Stimulated activated CD4-positive, alpha-beta T cell treated with anti-CD3 and anti-CD28 coated beads, Interleukin-15, amount 100 ng/mL, for 1 hour (primary cell): ENCODE data around the gene FAM210B.
"Not testable (repeated sequence)": the region's sequence is repeated elsewhere in the genome, so short reads cannot be mapped to it uniquely, and the experiment has no call there.

Experiments used
- DNase-seq, 2 donors: peaks; one replicate each; pipeline ENCODE4 v3.0.0-alpha.2; 2020; ENCODE audit warnings: low read depth in 1 of 2, low spot score in 1 of 2

Gene FAM210B

GRCh38 chr20:56391596-56392131, 32.9 kb downstream of the FAM210B start:
- DNase-seq, result no peak

- DNase-seq, result peak; percentile 97 to 99
Observed at GRCh38 chr20:56392132-56392880, 33.5 kb downstream of the FAM210B start, which contains the start of the genes AURKA and CSTF1. AURKA (minus strand) TSS chr20:56392215; CDS start chr20:56388197, 4,018 bp downstream. CSTF1 (plus strand) TSS chr20:56392645; CDS start chr20:56395553, 2,908 bp downstream.

GRCh38 chr20:56392881-56393482, 34.2 kb downstream of the FAM210B start:
- no peak for DNase-seq

DNA sequence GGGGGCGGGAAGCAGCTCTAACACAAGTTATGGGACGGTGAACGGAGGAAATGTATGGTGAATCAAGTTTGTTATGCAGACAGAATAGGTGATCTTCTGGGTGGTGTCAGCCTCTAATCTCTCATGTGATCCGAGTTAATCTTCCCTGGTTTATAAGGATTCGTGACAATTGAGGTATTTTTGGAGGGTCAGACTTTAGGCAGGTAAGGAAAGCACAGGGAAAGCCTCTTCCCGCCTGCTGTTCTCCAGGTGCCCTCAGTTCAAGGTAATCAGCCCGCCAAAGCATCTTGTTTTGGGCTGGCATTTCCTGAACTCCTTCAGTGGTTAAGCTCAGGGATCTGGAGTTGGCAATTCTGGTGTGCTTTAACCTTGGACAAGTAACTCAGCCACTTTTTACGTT, 34.9 kb downstream of the FAM210B start:
- no peak for DNase-seq

DNA sequence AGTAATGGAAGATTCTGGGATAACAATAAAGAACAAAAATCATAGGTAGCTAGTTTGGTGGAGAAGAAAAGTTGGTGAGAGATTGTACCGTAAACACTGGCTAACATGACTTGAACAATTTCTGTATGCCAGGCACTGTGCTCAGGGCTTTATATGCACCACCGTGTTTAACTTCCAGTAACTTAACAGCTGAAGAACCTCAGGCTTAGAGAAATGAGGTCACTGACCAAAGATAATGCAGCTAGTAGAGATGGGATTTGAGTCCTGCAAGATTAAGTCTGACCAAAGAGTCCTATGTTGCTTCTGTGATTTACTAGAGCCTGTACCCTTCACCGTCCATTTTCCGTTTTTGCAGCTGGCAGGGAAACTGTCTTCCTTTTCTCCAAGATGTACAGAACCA, 36.4 kb downstream of the FAM210B start:
- DNase-seq, result no peak

DNA sequence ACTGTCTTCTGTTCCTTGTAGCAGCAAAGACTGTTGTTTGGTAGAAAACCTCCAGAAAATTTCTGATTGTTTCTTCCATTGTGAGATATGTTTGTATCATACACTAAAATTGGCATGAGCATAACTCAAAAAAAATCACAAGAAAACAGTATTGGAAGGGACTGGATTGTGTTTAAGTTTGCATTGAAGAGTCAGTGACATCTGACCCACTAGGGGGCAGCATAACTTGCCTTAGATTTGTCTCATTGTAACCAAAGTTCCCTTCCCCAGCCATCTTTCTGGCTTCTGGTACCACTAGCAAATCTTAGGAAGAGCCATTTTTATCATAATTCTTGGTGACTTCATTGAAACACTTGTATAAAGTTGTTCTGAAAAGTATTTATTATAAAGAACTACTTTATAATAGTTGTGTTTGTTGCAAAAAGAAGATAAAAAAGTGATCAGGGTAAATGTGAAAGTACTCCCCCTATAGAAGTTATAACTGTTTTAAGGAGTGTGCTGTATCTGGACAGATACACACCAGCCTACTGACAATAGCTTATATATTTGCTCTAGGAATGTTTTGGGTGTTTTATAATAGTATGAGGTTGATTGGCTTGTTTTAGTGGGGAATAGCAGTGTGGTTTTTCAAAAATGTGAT, 41.3 kb downstream of the FAM210B start:
- peak in 1 of 2 donors; percentile 32 for DNase-seq

DNA sequence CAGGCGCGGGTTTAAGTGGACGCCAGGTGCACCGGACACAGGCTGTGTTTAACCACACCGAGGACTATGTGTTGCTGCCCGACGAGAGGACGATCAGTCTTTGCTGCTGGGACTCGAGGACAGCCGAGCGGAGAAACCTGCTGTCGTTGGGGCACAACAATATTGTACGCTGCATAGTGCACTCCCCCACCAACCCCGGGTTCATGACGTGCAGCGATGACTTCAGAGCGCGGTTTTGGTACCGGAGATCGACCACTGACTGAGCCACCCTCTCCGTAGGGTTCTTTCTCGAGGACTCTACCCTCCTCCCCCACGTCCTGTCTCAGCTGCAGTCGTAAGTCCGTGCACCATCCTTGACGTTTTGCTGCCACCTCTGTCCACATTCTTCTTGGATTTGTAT, 44.7 kb downstream of the FAM210B start:
- no peak for DNase-seq

DNA sequence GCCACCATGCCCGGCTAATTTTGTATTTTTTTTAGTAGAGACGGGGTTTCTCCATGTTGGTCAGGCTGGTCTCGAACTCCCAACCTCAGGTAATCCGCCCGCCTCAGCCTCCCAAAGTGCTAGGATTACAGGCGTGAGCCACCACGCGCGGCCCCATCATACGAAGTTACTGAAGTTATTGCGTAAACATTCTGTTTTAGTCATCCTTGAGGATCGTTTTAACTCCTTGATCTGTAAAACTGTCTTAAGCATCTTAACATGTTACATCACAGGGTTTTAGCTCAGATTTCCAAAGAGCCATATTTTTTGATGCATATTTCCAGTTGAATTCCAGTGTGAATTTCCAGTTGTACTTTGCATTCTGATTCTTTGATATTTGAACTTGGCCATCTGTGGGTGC, 46.6 kb downstream of the FAM210B start:
- not testable (repeated sequence) for DNase-seq

GRCh38 chr20:56406910-56407309, 48.1 kb downstream of the FAM210B start:
- no peak for DNase-seq

GRCh38 chr20:56409521-56409920, 50.7 kb downstream of the FAM210B start:
- DNase-seq, result no peak

- no peak for DNase-seq
Observed at GRCh38 chr20:56409956-56410355, 51.2 kb downstream of the FAM210B start.

DNA sequence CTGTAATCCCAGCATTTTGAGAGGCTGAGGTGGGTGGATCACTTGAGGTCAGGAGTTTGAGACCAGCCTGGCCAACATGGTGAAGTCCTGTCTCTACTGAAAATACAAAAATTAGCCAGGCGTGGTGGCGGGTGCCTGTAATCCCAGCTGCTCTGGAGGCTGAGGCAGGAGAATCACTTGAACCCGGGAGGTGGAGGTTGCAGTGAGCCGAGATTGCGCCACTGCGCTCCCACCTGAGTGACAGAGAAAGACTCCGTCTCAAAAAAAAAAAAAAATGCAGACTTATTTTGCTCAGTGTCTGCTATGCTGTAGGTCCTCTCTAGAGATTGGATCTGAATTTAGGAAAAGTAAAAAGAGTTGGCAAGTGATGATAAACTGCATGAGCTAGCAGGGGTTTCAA, 52.5 kb downstream of the FAM210B start:
- DNase-seq, result not testable (repeated sequence)

- no peak for DNase-seq
Observed at GRCh38 chr20:56411759-56412472, 53.1 kb downstream of the FAM210B start, which contains the start of gene CASS4. CASS4 (plus strand) TSS chr20:56412260; CDS start chr20:56412459, 199 bp downstream.

- DNase-seq, result no peak
Observed at GRCh38 chr20:56412473-56412790, 53.7 kb downstream of the FAM210B start.

GRCh38 chr20:56412949-56413348, 54.2 kb downstream of the FAM210B start:
- DNase-seq, result no peak

DNA sequence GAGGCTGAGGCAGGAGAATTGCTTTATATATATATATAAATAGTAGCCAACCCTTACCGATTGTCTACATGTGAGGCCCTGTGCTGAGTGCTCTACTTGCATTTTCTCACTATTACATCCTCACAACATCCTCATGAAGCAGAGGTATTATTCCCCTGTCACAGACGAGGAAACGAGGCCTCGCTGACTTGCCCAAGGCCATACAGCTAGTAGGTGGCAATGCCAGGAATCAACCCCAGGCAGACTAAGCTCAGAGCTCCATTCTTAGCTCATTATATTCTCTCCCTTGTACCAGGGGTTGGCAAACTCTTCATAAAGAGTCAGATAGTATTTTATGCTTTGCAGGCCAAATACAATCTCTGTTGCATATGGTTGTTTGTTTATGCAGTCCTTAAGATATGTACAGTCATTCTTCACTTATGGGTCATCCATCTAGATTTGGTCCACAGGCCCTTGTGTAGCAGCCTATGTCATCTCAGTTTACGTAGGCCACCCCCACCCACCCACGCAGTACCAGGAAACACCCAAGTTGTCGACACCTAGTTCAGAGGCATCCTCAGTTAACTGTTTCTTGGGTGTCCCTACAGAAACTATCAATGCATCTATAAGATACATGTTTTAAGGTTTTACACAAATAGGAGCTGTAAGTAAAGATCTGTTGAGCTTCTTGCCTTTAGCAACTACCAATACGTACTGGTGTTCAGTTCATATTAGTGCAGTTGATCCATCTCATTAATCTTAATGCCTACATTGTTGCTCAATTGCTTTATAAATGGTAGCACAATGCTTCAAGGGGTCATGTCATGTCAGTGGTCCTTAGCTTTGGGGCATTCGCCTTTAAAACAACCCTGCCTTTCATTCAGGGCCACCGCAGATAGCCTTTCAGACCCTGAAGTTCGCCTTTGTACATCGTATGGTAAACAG, 56.3 kb downstream of the FAM210B start:
- DNase-seq, result peak in 1 of 2 donors; percentile 24

GRCh38 chr20:56417402-56417801, 58.6 kb downstream of the FAM210B start:
- no peak for DNase-seq

DNA sequence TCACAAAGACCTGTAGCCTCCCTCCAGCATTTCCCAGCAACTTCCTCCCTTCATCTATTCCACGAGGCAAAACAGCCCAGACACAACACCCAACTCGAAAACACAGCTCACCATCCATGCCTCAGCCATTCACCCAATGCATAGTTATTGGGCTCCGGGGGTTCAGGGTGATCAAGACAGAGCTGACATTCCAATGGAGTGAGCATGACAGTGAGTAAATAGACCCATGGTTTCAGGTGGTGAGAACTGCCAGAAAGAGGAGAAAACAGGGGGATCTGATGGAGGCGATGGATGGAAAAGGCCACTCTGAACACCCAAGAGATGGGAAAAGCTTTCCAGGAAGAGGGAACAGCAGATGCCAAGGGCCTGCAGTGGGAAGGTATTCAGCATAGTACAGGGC, 59.1 kb downstream of the FAM210B start:
- DNase-seq, result no peak
